Epidermal melanocyte (primary cell): ENCODE data around the gene PYM1.
"Not testable (repeated sequence)": the region's sequence is repeated elsewhere in the genome, so short reads cannot be mapped to it uniquely, and the experiment has no call there.

Experiments used
- DNase-seq: peaks from one replicate; pipeline ENCODE4 v3.0.0; 2011; ENCODE audit warnings: low spot score; ENCODE audit not compliant: insufficient read length

Gene PYM1

DNA sequence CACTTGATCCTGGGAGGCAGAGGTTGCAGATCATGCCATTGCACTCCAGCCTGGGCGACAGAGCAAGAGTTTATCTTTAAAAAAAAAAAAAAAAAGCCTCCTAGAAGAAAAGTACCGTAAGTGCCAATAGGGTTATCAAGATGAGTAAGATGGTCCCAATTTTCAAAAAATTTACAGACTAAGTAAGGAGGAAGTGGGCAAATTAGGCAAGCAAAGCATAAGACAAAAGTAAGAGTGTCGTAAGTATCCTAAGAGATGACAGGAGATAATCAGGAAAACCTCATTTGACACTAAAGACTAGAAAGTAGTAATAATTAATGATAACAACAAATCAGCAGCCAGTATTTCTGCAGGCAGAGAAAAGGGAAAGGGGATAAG is 12.2 kb downstream of the PYM1 start:
- no peak for DNase-seq

DNA sequence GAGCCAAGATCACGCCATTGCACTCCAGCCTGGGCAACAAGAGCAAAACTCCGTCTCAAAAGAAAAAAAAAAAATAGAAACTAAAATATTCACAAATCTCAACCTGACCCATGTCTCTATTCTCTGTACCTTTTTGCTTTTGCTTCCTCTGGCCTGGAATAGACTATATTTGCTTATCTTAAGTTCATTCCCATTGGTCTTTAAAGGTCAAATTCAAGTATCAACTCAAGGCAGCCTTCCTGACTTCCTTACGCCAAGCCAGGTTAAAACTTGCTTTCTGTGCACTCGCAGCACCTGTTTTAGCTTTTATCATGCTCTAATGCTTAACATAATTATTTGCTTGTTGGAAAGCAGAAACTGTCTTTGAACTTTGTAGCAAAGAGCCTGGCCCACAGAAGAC is 14.8 kb downstream of the PYM1 start:
- no peak for DNase-seq

DNA sequence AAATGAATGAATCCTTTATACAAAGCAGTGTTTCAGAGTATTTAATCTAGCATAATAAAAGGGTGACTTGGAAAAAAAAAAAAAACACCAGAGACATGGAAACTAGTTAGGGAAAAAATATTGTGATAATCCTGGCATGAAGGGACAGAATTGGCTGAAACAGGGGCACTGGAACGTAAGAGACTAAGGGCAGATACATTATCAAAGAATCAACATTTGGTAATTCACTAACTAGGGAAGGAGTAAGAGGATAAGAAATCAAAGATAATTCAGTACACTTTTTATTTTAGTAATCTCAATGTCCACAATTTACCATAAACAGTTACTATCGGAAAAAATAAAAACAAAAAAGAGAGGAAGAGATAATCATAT is 18.2 kb downstream of the PYM1 start:
- DNase-seq = no peak

DNA sequence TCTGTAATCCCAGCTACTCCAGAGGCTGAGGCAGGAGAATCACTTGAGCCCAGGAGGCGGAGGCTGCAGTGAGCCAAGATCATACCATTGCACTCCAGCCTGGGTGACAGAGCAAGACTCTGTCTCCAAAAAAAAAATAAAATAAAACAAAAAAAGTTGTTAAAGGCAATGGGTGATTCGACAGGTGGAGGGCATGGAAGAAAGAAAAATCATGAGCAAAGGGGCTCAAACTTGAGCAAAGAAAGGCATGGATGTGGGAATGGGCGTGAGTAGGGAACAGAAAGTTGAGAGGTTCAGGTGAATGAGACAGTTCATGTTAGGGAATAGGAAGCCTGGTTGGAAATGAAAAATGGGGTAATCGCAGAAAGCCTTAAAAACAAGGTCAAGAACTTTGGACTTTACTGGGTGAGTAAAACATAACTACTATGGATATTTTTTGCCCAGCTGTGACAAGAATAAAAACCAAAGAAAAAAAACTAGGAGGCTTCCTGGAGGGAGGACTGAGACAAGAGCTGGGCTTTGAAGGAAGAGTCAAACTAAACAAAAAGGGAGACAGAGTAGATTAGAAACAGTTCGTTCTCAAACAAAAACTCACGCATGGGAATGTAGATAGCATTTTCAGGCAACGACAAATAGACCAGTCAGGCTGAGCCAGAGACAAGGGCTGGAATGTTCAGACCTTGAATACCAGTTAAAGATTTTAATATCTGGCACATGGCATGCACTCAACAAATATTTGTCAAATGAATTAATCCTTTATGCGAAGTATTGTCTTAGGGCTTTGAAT is 18.8 kb downstream of the PYM1 start:
- DNase-seq = peak; percentile 50

DNA sequence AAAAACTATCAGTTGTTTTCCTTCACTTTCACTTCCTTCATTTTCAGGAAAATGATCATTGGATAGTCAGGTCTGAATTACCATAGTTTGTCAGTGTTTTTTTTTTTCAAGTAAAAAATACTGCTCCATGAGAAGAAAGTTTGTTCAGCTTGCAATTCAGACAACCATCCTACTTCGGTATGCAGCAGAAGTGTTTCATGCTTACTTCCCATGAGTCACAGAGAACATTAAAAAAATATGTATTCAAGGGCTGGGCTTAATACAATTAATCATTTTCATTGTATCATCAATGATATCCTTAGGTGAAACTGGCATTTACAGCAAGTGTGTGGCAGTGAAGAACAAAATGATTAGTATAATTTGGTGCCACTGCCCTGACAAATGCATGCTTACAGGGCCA is 21.6 kb downstream of the PYM1 start:
- DNase-seq = no peak

DNA sequence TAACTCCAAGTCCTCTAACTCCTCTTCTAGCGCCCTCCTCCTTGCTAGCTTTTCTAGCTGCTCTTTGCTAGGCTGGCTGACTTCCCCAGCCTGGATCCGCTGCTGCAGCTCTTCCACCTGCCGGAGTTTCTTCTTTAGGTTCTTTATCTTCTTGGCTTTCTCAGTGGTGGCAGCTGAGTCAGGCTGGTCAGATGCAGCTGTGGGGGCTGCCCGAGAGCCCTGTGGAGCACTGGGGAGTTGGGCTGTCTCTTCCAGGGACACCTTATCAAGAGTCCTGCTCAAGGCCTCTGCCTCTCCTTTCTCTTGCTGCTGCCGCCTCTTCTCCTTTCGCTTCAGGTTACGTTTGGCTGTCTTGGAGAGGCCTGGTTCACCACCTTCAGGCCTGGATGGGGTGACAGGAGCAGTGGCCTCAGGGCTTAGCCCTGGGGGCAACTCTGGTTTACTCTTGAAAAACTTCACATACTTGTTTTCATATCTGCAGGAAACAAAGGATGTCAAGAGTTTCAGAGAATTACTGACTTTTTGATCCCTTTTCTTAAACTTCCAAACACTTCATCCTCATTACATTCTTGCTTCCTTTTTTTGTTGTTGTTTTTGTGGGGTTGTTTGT is 25.7 kb downstream of the PYM1 start:
- no peak for DNase-seq

DNA sequence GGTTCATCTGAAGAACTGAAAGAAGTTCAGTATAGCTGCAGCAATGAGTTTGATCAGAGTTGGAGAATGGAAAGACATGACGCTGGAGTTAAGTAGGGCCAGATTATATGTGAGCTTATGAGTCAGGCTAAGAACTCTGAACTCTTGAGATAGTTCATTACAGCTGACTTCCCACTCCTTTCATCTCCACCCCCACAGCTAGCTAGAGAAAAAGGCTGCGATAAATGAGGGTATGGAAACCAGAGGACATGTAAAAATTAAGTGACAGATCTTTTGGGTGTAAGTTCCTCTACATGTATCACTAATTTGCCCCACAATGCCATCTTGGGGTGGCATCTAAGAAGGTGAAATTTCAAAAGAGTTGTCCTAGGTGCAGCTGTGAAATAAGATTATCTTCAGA is 28.6 kb downstream of the PYM1 start:
- DNase-seq = no peak

DNA sequence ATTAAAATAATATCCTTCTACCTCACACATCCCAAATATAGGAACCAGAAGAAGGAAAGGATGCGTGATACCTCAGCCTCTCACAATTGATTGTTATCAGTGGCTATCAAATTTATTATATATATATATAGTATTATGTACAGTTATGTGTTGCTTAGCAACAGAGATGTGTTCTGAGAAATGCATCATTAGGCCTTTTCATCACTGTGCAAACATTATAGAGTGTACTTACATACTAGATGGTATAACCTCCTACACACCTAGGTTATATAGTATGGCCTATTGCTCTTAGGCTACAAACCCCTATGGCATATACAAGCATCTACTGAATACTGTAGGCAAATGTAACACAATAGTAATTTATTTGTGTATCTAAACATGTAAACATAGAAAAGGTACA is 34.0 kb downstream of the PYM1 start:
- DNase-seq = no peak

DNA sequence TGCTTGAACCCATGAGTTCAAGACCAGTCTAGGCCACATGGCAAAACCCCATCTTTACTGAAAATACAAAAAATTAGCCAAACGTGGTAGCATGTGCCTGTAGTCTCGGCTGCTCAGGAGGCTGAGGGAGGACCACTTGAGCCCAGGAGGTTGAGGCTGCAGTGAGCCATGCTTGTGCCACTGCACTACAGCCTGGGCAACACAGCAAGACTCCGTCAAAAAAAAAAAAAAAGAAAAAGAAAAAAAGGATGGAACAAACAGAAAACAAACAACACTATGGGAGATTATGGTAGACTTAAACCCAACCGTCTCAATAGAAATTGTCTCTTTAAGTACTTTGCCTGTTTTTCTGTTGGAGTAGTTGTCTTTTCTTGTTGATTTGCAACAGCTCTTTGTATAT is 36.4 kb downstream of the PYM1 start:
- no peak for DNase-seq

DNA sequence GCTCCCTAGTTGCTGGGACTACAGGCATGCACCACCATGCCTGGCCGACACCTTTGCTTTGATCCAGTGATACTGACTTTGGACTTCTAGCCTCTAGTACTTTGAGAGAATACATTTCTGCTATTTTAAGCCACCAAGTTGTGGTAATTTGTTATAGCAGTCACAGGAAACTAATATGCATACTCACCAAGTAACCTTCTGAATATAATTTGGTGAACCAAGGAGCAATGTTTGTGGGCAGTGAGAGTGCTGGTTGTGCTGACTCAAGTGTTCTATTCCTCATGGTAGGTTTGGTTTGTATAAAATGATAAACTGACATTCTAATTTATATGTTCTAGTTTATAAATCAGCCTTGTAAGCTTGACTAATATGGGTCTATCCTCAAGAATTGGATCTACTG is 42.6 kb downstream of the PYM1 start:
- no peak for DNase-seq

DNA sequence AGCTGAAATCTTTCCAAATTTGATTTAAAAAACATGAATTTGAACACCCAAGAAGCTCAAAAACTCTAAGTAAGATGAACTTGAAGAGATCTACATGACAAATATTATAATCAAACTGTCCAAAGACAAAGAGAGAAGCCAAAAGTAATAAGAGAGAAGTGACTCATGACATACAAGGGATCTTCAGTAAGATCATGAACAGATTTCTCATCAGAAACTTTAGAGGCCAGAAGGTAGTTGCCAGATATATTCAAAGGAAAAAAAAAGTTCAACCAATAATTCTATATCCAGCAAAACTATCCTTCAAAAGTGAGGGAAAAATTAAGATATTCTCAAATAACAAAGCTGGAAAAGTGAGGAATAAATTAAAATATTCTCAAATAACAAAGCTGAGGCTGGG is 49.9 kb downstream of the PYM1 start:
- DNase-seq = no peak

DNA sequence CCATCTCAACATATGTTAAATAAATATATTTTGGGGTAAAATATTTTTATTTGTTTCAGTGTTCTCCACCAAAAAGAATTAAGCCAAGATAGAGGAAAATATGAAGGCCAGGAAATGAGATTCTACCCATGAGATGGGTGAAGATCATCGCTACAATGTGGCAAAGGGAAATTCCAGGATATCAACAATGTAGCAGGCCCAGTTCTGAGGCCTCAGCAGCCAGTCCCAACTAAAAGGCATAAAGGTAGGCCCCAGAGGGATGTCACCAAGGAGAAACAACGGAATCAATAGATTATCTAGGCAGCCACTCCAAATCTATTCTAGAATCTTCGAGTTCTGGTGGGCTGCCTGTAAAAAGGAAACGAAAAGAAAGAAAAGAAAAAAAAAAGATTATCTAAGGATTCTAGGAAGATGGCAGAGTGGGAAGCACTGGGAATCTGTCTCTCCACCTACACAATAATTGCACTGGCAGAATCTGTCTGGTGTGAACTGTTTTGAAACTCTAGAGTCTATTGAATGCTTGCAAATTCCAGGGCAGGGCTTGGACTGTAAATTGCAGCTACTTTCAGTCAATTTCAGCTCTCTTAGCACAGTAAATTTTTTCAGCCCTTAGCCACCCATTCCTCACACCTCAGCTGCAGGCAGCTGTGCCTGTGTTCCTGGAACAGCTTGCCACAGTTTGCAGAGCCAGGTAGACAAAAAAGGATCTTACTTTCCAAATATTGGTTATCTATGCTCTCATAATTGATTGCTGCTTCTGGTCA is 51.8 kb downstream of the PYM1 start:
- no peak for DNase-seq

DNA sequence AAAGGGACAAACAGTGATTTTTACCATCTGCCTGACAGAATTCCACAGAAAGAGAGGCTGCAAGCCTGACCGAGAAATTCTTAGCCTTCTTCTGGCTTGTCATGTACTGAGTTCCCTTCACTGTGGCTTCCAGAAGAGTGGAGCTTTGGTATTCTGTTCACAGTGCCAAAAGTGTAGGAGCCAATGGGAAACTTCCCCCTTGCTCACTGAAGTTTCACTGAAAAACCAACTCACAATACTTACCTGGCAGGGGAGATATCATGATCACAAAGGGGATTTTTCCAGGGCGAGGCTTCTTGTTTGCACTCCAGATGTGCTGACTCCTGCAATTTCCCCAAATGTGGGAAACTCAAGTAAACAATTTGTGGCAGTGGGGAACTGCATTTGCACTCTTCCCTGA is 53.3 kb downstream of the PYM1 start:
- DNase-seq = no peak

DNA sequence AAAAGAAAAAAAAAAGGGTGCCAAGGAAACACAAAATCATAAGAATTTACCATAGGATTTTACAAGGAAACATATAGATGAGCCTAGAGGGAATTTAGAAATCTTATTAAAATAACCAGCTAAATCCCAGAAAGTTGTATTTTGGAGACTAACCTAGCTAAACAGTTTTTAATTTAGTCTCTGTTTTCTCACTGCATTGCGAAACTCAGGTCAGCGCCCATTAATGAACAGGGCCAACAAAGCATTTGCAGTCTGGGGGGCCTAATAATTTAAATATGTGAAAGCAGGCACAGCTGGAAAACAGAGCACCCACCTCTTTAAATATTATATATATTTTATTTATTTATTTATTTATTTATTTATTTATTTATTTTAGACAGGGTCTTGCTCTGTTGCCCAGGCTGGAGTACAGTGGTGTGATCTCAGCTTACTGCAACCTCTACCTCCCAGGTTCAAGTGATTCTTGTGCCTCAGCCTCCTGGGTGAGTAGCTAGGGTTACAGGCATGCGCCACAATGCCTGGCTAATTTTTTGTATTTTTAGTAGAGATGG is 61.2 kb downstream of the PYM1 start:
- DNase-seq = not testable (repeated sequence)

DNA sequence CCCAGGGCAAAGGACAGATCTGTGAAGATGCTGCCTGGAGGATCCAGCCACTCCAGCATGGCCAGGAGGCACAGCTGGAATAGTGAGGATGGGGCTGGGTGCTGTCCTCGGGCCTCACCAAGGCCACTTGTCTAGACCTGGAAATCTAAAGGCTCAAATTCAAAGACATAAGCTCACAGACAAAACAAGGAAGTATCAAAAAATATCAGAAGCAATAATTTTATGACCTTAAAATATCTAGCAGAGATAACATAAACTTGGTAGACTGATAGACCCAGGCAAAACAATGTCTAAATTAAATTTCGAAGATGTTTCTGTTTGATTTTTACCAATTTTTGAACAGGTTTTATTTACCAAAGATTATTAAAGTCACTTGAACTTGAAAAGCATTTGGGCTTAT is 62.4 kb downstream of the PYM1 start:
- no peak for DNase-seq

DNA sequence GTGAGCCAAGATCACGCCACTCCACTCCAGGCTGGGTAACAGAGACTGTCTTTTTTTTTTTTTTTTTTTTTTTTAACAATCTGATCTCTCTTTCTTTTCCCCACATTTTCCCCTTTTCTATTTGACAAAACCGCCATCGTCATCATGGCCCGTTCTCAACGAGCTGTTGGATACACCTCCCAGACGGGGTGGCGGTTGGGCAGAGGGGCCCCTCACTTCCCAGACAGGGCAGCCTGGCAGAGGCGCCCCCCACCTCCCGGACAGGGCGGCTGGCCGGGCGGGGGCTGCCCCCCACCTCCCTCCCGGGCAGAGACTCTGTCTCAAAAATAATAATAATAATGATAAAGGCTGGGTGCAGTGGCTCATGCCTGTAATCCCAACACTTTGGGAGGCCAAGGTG is 64.8 kb downstream of the PYM1 start:
- not testable (repeated sequence) for DNase-seq

DNA sequence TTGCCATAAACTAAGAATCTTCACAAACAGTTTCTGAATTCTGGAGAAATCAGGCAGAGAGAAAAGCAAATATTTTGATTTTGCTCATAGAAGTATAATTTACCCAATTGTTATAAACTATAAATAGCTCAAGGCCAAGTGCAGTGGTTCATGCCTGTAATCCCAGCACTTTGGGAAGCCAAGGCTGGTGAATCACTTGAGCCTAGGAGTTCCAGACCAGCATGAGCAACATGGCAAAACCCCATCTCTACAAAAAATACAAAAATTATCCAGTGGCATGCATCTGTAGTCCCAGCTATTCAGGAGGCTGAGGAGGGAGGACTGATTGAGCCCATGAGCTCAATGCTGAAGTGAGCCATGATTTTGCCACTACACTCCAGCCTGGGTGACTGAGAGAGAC is 65.4 kb downstream of the PYM1 start:
- no peak for DNase-seq

DNA sequence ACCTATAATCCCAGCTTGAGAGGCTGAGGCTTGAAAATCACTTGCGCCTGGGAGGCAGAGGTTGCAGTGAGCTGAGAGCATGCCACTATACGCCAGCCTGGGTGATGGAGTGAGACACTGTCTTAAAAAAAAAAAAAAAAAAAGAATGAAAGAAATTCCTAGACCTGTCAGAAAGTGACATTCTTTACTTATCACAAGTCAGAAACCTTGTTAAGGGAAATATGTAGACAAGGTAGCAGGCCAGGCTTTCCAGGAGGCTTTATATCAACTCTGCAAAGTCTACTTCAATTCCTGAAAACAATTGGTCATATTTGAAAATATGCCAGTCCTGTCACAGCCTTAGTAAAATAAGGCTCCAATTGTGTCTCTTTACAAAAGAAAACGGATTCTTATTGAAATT is 65.8 kb downstream of the PYM1 start:
- DNase-seq = no peak

DNA sequence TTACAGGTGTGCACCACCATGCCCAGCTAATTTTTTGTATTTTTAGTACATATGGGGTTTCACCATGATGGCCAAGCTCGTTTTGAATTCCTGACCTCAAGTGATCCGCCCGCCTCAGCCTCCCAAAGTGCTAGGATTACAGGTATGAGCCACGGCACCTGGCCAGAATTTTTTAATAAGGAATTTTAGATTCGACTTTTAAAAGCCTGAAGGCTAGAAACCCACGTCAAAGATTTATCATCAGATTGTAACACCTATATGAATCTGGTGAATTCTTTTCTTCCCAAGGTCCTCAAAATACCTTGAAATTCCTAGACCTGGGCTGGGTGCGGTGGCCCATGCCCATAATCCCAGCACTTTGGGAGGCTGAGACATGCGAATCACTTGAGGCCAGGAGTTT is 66.3 kb downstream of the PYM1 start:
- DNase-seq = no peak

DNA sequence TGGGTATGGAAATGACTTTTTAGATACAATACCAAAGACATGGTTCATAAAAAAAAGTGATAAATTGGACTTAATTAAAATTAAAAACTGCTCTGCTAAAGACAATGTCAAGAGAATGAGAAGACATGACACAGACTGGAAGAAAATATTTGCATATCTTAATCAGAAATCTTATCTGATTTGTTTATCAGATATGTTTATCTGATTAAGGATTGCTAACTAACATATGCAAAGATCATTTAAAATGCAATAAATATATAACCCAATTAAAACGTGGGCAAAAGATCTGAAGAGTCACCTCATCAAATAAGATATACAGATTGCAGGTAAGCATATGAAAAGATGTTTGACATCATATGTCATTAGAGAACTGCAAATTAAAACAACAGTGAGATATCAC is 75.0 kb downstream of the PYM1 start:
- DNase-seq = no peak
